CD4-positive, alpha-beta T cell treated with Interleukin-10 for 1 hour (primary cell): ENCODE results near the gene PLCD3.

Experiments used
- DNase-seq: peaks from one replicate; pipeline ENCODE4 v3.0.0-alpha.2; 2020

The PLCD3 gene

GRCh38 chr17:45149037-45149668 is 16.8 kb upstream of the PLCD3 start:
- DNase-seq = peak; percentile 78

GRCh38 chr17:45148183-45149036 is 16.1 kb upstream of the PLCD3 start, which contains the start of gene HEXIM1:
TSS of gene HEXIM1 (plus strand) at chr17:45148475. CDS start at chr17:45149191, 716 bp downstream.
- peak; percentile 100 for DNase-seq

GRCh38 chr17:45147581-45148182 is 15.4 kb upstream of the PLCD3 start:
- DNase-seq = peak; percentile 90

- DNase-seq = peak; percentile 76
Observed at GRCh38 chr17:45146890-45147580, 14.7 kb upstream of the PLCD3 start.

GRCh38 chr17:45146592-45146889 is 14.2 kb upstream of the PLCD3 start:
- DNase-seq = no peak

GRCh38 chr17:45146166-45146565 is 13.9 kb upstream of the PLCD3 start:
- no peak for DNase-seq

- no peak for DNase-seq
Observed at GRCh38 chr17:45145035-45145389, 12.7 kb upstream of the PLCD3 start.

GRCh38 chr17:45144199-45145034 is 12.1 kb upstream of the PLCD3 start:
- DNase-seq = peak; percentile 24

GRCh38 chr17:45143767-45144198 is 11.5 kb upstream of the PLCD3 start:
- DNase-seq = peak; percentile 20

- DNase-seq = no peak
Observed at GRCh38 chr17:45143094-45143670, 10.9 kb upstream of the PLCD3 start.

GRCh38 chr17:45139533-45139920 is 7.2 kb upstream of the PLCD3 start:
- DNase-seq = no peak

- no peak for DNase-seq
Observed at GRCh38 chr17:45138911-45139532, 6.7 kb upstream of the PLCD3 start.

- no peak for DNase-seq
Observed at GRCh38 chr17:45137561-45138305, 5.4 kb upstream of the PLCD3 start.

GRCh38 chr17:45136846-45137560 is 4.7 kb upstream of the PLCD3 start:
- DNase-seq = no peak

- DNase-seq = no peak
Observed at GRCh38 chr17:45135978-45136791, 3.9 kb upstream of the PLCD3 start.

- DNase-seq = peak; percentile 98
Observed at GRCh38 chr17:45135192-45135977, 3.1 kb upstream of the PLCD3 start, which contains the start of gene ACBD4. TSS of gene ACBD4 (plus strand) at chr17:45135687. CDS start at chr17:45136145, 458 bp downstream.

GRCh38 chr17:45132572-45133463 is 503 bp upstream of the PLCD3 start:
- peak; percentile 74 for DNase-seq
